ENCODE results near the gene MCTP1.
"Not testable (repeated sequence)": the region's sequence is repeated elsewhere in the genome, so short reads cannot be mapped to it uniquely, and the experiment has no call there.

The MCTP1 gene

DNA sequence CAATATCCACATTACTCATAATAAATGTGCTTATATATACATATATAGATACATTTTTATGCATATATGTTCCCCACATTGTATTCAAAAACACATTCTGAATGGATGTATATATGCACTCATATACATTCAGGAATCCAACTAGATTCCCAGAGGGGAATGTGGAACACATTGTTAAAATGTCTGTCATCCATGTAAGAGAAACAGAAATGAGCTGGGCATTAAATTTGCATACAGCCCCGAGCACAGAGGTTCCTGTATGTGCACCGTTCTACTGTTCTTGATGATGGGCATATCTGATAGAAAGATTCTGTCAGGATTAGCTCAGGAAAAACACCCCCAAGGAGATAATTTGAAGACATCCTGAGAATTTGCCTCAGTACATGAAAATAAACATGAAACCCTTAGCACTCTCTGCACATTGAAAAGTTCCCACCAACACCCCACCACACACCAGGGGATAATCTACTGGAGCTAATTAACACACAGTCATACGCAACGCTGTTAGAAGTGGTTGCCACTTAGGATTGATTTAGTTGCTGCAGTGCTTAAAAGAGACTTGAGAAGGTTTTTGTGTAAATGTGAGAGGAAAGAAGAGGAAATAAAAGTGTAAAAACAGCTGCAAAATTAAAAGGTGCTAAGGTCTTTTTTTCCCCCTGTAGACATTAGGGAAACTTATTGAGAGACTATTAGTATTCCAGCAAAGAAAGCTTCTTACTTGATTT is 443.1 kb downstream of the MCTP1 start:
- in situ Hi-C loops (cut with MboI; ENCODE audit: low sequenced_read_pairs) = no loop called here

DNA sequence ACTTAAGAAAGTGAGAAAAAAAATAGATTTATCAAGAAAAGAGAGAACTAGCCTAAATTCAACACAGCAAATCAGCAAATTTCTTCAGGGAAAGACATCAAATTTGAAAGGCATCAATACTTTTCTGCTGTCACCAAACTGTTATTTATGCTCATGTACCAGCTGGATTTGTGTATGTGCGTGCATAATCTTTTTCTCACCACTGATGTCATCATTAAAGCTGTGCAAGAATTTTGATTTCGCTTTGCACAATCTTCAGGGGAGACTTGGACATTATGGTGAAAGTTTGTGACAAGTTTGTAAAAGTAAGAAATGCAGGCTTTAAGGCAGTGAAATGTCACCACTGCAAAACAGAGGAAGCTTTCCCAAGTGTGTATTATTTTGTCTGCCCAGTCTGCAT is 451.0 kb downstream of the MCTP1 start:
- in situ Hi-C loops (cut with MboI; ENCODE audit: low sequenced_read_pairs) = no loop called here

DNA sequence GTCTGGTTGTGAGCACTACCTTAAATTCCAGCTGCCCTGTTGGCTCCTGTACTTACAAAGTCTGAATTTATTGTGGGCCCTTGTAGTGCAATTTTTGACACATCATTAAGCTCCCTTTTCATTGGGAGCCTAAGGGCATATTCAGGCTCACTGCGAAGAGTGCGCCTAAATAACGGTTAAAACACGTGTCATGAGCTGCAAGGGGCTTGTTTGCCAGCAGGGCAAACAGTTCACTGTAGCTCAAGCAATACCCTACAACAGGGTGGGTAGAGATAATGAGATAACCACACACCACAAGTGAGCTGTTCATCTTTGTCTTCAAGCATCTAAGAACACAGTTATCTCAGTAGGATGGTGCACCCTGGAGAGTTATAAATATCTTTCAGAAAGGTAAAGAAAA is 452.2 kb downstream of the MCTP1 start:
- in situ Hi-C loops (cut with MboI; ENCODE audit: low sequenced_read_pairs) = no loop called here

DNA sequence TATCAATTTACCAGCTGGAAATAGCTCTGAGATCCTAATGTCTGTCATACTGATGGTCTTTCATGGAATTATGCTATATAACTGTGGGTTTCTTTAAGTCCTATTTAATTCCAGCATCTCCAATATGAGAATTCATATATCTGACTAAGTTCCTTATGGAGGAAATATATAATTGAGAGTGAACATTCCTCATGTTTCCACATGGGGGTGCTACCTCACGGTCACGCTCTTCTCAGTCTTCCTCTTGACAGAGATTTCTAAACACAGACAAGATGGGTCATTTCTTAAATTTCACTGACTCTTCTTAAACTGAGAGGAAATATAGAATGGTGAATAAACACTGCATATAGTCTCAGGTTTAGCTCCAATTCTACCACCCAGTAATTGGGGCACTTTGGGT is 454.4 kb downstream of the MCTP1 start:
- in situ Hi-C loops (cut with MboI; ENCODE audit: low sequenced_read_pairs) = no loop called here

DNA sequence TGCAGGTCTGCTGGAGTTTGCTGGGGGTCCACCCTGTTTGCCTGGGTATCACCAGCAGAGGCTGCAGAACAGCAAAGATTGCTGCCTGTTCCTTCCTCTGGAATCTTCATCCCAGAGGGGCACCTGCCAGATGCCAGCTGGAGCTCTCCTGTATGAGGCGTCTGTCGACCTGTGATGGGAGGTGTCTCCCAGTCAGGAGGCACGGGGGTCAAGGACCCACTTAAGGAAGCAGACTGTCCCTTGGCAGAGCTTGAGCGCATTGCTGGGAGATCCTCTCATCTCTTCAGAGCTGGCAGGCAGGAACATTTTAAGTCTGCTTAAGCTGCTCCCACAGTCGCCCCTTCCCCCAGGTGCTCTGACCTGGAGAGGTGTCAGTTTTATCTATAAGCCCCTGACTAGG is 456.7 kb downstream of the MCTP1 start:
- in situ Hi-C loops (cut with MboI; ENCODE audit: low sequenced_read_pairs) = not testable (repeated sequence)

DNA sequence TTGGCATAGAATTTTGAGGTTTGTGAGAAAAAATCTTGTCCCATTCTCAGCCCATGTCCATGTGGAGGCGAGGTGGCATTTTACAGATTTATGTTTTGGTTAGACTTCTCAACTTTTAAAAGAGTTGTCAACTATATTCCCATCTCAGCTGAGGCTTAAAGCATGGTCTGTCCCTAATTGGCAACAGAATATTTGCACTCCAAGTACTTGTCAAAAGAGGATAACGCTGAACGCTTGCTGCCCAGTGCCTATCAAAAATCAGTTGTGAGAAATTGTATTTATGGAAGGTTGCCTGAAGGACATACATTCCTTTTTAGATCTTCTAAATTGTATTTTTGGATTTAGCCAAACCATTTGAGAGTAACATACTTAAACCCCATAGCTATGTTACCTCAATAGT is 464.4 kb downstream of the MCTP1 start:
- in situ Hi-C loops (cut with MboI; ENCODE audit: low sequenced_read_pairs) = no loop called here

DNA sequence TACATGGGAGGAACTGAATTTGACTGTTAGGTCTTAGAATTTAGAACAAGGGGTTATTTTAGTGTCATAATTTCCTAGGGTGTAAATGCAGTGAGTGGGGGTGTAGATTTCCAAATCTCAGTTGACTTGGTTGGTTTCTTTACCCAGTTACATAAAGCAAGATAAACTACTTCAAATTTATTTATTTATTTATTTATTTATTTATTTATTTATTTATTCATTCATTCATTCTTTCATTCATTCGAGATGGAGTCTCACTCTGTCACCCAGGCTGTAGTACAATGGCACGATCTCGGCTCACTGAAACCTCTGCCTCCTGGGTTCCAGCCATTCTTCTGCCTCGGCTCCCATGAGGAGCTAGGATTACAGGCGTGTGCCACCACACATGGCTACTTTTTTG is 466.0 kb downstream of the MCTP1 start:
- in situ Hi-C loops (cut with MboI; ENCODE audit: low sequenced_read_pairs) = no loop called here

DNA sequence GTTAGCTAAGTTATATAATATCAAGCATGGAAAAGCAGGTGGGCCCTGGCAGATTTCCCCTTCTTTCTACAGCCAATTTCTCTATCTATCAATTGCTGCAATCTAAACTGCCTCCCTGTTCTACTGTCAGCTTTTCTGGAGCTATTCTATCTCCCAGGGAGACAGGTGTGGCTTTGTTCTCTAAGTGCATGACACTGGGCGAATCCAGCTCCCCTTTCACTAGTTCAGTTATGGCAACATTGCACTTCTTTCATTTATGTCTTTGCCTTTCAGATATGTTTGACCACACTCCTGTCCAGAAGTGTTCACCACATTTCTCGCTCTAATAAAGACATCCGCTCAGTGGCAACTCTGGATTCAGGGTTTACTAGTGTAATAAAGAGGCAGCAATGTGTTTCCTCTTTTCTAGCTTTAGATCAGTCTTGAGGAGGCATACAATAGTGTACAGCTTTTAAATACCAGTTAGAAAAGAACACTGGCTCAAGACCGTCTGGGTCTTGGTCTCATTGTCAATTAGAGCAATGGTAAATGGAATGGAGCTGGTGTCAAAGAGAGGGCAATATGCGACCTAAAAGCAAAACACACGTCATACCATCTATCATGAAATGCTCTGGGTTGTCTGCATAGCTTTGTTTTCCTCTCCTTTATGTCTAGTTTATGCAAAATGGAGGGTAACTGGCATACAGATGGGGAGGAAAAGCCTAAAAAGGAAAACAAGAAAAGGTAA is 469.4 kb downstream of the MCTP1 start:
- in situ Hi-C loops (cut with MboI; ENCODE audit: low sequenced_read_pairs) = no loop called here

DNA sequence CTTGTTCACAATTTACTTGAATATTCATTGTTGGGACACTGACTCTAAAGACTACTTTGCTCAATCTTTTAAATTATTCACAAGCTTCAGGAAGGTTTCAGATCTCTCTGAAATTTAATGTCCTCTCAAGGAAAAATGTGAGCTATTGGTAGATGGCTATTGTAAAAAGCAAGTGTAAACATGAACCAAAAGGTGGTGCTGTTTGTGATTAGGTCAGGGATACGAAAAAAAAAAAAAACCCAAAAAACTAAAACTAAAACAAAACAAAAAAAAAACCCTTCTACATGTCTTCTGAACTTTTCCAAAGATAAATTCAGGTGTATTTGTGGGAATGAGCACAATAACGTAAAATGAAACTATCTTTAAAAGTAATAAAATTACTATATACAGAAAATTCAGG is 472.7 kb downstream of the MCTP1 start:
- in situ Hi-C loops (cut with MboI; ENCODE audit: low sequenced_read_pairs) = no loop called here

DNA sequence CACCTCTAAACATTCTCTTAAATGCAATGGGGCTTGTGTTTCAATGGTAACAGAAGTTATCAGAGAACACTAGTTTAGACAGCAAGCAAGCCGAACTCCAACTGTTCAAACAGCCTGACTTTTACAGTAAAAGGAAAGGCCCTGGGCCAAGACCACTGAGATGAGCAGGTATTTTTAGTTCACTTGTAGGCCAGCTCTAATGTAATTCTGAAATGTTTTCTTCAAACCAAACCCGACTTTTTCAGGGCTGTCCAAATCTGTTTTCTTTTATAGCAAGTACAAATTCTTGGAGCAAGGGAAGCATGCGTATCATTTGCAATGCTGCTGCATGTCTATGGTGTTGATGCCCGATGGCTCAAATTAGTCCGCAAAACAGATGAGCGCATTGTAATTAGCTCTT is 473.6 kb downstream of the MCTP1 start:
- in situ Hi-C loops (cut with MboI; ENCODE audit: low sequenced_read_pairs) = no loop called here

DNA sequence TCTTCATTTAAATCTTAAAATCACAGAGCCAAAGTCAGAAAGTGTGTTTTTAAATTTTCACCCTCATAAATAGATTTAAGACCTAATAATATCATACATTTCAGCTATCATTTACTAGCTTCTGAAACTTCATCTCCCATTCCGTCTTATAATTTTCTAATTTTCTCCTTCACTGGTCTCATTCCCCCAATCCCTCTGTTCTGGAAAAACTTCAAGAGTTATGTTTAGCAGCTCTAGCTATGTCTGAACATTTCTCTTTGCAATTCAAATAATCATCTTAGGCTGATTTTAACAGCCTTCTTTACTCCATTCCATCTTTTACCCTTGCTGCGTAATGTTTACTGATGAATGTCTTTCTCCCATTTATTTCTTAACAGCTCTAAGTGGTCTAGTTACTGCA is 474.0 kb downstream of the MCTP1 start:
- in situ Hi-C loops (cut with MboI; ENCODE audit: low sequenced_read_pairs) = no loop called here

DNA sequence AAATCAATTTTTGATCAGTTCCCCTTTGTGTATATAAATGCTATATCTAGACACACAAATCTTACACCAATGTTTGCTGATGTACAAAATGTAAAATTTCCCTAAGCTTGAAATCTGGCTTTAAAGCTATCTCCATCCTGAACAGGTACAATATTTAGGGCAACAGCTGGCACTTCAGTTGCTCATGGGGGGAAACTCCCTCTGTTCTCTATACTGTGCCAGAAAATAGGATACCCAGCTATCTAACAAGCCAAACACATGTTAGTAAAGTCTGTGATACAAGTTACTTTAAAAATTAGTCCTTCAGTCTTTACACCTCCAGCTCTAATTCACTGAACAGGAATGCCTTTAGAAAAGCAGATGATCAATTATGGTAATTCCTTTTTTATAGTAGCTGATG is 474.6 kb downstream of the MCTP1 start:
- in situ Hi-C loops (cut with MboI; ENCODE audit: low sequenced_read_pairs) = no loop called here

DNA sequence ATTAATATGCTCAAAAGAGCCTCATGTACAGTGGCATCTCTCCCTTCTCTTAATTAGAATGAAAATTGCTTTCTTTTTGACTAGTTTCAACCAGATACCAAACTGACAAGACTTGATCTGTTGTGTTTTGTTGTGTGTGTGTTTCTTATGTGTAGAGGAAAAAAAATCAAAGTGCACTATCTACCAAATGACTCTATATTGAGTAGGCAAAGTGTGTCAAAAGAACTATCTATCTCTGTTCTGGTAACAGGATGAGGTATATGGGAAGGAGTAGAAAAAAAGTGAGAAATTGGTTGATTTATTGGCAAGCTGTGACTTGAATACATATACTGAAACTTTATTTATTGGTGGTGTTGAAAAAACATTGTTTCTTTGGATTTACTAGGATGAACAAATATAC is 476.4 kb downstream of the MCTP1 start:
- in situ Hi-C loops (cut with MboI; ENCODE audit: low sequenced_read_pairs) = no loop called here

DNA sequence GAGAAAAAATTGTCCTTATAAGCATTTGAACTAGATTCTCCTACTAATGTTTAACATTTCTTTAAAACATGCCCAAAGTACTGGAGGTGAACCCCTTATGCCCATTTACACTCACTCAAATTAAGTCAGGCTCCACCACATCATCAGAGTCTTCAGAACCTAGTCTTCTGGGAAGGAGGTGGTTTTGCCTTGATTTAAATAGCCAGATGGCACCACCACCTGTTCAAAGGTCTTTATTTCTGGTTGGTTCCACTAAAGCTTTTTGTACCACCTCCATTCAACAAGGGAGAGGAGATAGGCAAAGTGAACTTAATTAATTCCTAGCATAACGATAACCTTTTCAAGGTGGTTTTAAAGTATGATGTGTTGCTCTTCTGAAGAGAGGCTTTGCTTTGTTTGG is 476.9 kb downstream of the MCTP1 start:
- in situ Hi-C loops (cut with MboI; ENCODE audit: low sequenced_read_pairs) = no loop called here

DNA sequence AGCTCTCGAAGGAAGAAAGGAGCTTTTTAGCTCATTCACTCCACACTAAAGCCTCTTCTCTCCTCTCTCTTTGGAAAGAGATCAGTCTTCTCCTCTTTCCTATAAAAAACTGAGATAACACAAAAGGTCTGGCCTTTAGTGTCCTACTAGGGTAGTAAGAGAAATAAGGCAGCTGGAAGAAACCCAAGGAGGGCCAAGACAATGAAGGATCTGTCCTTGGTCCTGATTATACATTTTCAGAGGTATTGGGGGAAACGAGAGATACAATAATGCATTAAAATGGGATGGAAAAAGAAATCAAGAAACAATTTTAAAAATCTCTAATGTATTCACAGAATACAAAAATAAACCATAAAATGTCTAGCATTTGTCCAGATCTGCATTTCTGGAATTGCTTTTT is 482.4 kb downstream of the MCTP1 start:
- in situ Hi-C loops (cut with MboI; ENCODE audit: low sequenced_read_pairs) = no loop called here

DNA sequence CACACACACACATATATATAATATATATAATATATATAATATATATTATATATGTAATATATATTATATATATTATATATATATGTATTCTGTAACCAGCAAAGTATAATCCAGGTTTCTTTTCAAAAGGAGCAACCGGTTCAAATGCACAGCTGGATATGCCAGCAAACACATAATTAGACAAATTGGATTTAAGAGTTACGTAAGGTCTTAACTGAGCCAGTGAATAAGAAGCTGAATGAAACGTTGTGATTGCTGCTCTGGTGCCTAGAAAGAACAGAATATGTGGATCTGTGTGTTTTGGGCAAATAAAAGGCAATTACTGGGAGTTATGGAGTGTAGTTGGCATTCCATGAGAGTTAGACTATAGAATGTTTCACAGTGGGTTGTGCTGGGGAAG is 488.3 kb downstream of the MCTP1 start:
- in situ Hi-C loops (cut with MboI; ENCODE audit: low sequenced_read_pairs) = no loop called here

DNA sequence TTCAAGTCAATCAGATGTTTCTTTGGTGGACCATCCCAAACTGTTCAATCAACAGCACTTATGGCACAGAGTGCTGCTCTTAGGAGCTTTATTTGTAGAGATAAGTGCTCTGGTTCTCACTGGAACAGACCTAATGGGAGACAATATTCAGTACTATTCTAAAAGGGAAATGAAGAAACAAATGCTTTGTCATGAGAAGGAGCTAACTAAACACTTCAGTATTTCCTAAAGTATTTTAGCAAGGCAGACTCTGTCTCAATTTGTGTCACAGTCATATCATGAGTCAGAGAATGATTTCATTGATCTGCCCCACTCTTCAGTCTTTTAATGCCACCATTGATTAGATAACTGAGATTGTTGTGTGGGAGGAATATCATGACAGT is 491.1 kb downstream of the MCTP1 start:
- in situ Hi-C loops (cut with MboI; ENCODE audit: low sequenced_read_pairs) = no loop called here

DNA sequence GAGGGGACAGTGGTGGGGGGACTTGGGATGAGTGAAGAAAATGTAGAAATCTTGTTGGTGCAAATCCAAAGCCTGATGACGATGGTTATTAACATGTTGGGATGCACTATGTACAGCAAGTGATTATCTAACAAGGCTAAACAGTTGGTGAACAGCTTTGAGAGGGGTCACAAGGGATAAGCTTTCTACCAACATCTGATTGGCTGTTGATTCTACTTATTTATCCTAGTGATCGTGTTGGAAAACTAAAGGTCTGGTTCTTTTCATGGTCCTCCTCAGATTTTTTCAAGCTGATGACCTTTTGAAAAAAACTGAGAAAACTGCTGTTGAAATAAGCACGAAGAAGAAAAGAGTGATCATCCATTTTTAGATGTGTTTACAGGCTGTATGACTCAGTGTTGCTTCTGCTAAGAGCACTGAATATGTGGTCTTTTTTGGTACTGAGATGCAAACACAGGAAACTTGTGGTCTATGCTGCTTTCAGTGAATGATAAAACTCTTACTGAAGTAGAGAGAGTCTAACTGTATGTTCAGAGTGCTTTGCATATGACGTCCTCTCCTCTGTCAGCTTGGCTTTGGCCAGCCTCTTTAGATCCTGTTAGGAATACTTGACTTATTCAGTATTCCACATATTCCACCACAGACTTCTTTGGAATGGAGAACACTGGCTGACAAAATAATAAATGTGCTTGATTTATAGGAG is 491.6 kb downstream of the MCTP1 start:
- in situ Hi-C loops (cut with MboI; ENCODE audit: low sequenced_read_pairs) = no loop called here

DNA sequence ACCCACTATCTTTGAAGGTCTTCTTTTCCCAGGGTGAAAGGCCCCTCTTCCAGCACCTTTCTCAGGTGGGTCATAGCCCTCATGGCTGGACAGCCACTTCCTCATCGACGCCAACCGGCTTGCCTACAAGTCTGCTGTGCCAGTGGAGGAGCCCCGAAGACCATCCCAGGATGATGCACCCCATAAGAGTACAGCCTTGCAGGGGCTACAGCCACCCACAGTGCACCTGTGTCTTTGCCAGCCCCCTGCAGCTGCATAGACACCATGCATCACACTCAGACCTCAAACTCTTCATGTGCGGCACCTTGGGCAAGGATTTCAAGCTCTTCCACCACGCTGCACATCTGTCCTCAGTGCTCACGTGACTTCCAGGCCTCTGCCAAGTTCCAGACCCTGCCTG is 493.1 kb downstream of the MCTP1 start:
- in situ Hi-C loops (cut with MboI; ENCODE audit: low sequenced_read_pairs) = no loop called here

DNA sequence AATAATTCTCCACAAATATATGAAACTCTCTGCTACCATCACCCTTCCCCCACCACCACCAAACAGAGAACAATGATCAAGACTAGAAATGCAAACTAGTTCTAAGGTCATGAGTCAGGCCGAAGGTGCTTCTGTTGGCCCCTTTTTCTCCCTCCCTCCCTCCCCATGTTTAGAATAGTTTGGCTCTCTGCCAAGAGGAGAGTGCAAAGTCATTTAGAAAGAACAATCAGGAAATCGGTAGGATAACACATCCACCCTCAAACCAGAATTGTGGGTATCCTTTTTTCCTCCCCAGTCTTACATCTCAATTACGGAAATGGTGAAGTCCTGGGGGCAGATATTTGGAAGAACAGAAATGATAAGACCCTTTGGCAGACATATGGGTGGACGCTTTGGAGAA is 496.4 kb downstream of the MCTP1 start:
- in situ Hi-C loops (cut with MboI; ENCODE audit: low sequenced_read_pairs) = no loop called here

DNA sequence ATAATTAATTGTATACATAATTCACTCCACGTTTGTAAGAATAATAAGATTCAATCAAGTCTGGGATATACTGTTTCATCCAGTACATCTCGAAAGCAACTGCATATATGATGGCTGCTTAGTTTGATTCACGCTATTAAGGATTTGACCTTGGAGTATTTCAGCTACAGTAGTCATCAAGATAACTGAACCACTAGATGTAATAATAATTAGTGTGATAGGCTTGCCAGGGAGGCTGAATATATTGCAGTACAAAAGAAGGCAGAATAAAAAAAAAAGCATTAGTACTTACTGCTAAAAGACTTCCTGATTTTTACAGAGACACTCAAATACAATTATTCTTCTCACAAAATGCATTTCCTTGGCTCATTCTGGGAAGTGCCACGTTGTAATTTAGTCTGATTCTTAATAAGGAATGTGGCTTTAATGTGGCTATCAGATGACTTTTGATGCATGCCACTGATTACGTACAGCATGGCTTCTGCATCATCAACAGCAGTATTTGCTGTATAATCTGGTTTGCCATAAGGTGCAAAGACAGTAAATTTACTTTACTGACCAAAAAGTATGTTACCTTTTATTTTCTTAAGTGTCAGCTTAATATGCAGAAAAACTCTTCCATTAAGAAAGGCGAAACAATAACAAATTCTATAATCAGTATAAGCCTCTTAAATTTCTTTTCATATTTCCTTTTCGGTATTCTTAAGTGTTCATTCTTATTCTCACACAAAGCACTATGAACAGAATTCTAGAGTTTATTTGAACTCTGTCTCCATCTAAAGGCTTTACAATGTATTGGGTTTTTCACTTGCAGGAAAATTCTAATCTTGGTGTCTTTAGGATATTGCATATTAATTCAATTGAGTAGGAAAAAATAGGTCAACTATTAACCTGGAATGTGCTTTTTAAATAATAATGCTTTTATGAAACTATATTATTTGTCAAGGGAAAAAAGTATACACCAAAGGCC is 500.1 kb downstream of the MCTP1 start:
- in situ Hi-C loops (cut with MboI; ENCODE audit: low sequenced_read_pairs) = no loop called here

Measured in HL-60/S4 treated with phorbol 12-myristate 13-acetate at 8.2 ng/mL for 4 days and 3 days (cell line).